Measurements from ENCODE around the gene DNTT. TPM values are rescaled to one million over a fixed set of nuclear protein-coding genes. Genes with fewer than 3 reads are reported as not detected.

DNTT gene
- total RNA-seq, 1 donor from 2014 or later: not detected

DNA sequence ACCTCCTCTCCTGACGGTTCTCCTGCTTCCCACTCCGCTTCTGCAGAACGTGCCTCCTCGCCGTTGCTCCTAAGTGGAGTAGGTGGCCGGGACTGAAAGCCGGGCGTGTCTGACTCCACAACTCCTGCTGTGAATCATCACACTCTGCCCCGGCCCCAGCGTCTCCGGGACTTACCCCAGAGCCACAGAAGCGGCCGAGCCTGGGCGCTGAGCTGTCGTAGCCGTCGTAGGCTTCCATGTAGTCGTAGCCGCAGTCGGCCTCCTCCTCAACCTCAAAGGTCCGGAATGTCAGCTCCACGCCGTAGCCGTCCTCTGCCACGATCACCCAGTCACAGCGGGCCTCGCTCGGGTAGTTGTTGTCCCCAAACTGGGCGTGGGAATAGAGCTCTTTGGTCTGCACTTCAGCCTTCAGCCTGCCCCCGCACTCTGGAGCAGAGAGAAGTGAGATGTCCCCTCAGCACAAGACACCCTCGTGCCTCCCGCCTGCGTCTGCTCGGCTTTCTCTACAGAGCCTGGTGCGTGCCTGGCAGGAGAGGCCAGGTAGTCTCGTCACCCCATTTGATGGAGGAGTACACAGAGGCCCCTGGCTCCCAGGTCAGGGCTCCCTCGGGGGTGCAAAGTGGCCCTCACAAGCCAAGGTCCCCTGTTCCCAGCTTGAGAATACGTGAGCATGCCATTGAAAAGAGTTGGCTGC is 65.8 kb downstream of the DNTT start:
- TF ChIP-seq, protein P1, sequence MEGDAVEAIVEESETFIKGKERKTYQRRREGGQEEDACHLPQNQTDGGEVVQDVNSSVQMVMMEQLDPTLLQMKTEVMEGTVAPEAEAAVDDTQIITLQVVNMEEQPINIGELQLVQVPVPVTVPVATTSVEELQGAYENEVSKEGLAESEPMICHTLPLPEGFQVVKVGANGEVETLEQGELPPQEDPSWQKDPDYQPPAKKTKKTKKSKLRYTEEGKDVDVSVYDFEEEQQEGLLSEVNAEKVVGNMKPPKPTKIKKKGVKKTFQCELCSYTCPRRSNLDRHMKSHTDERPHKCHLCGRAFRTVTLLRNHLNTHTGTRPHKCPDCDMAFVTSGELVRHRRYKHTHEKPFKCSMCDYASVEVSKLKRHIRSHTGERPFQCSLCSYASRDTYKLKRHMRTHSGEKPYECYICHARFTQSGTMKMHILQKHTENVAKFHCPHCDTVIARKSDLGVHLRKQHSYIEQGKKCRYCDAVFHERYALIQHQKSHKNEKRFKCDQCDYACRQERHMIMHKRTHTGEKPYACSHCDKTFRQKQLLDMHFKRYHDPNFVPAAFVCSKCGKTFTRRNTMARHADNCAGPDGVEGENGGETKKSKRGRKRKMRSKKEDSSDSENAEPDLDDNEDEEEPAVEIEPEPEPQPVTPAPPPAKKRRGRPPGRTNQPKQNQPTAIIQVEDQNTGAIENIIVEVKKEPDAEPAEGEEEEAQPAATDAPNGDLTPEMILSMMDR (IDR thresholded peaks at IDR 0.05; ENCODE audit: borderline replicate concordance): no peak
- DNase-seq: no peak
- no peaks in the 10 kb centered on the region for H3K9me3 ChIP-seq (replicated peaks)
- no peaks in the 10 kb centered on the region for H3K36me3 ChIP-seq
- no peaks in the 10 kb centered on the region for H3K27me3 ChIP-seq (ENCODE audit: low read depth)
- H3K27ac ChIP-seq (replicated peaks): no peak overlapping the region
- peaks cover 27% of the 10 kb centered on the region for H3K4me1 ChIP-seq
- intact Hi-C loops (cut with micrococcal nuclease): no loop called here
- no peak overlapping the region for H3K4me3 ChIP-seq

DNA sequence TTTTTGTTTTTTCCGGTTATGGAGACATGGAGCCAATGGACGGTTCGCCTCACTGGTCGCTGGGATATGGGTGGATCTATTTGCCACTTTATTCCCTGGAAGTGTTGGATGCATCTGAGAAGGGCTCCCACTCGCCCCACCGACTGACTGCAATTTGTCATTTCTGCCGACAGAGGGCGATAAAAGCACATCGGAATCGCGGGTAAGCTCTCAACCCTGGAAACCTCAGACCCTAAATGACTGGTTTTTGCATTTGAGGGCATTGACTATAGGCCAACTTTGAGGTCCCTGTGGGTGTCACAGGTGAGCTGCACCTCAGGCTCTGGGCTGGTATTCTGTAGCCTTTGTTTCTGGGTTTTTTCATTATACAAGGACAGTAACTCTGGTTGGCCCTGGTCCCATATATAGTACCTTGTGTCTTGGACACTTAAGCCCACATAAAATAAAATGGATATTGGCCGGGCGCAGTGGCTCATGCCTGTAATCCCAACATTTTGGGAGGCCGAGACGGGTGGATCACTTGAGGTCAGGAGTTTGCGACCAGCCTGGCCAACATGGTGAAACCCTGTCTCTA is 66.4 kb downstream of the DNTT start:
- no peaks in the 10 kb centered on the region for H3K36me3 ChIP-seq
- TF ChIP-seq, protein P1 (IDR thresholded peaks at IDR 0.05; ENCODE audit: borderline replicate concordance): peak; percentile 88
- H3K4me1 ChIP-seq: peaks cover 34% of the 10 kb centered on the region
- H3K4me3 ChIP-seq: no peak overlapping the region
- H3K27ac ChIP-seq (replicated peaks): no peak overlapping the region
- no peaks in the 10 kb centered on the region for H3K9me3 ChIP-seq (replicated peaks)
- intact Hi-C loops (cut with micrococcal nuclease): no loop called here
- no peaks in the 10 kb centered on the region for H3K27me3 ChIP-seq (ENCODE audit: low read depth)
- peak; percentile 25 for DNase-seq

DNA sequence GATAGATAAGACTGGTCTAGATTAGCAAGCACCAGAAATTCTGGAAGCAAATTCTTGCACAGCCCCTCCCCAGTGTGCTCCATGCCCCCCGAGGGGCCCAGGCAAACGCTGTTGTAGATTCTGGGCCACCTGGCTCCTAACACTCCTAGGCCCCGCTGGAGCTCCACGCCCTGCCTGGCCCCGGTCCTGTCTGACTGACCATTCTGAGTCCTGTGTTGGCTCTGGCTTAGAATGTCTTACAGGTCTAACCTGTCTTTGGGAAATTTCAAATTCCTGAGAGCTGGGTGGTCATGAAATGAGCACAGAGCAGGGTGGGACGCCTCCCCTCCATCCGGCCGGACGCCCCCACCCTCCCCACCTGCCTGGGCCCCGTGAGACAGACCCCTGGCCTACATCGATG is 67.1 kb downstream of the DNTT start:
- Histone ChIP-seq H3K4me3 (no peak overlapping the region), H3K9me3 (replicated peaks) (no peaks in the 10 kb centered on the region), H3K27me3 (ENCODE audit: low read depth) (no peaks in the 10 kb centered on the region), H3K27ac (replicated peaks) (no peak overlapping the region), H3K4me1 (peaks cover 34% of the 10 kb centered on the region), H3K36me3 (no peaks in the 10 kb centered on the region)
- TF ChIP-seq, protein P1 (IDR thresholded peaks at IDR 0.05; ENCODE audit: borderline replicate concordance): no peak
- intact Hi-C loops (cut with micrococcal nuclease): no loop called here
- no peak for DNase-seq

DNA sequence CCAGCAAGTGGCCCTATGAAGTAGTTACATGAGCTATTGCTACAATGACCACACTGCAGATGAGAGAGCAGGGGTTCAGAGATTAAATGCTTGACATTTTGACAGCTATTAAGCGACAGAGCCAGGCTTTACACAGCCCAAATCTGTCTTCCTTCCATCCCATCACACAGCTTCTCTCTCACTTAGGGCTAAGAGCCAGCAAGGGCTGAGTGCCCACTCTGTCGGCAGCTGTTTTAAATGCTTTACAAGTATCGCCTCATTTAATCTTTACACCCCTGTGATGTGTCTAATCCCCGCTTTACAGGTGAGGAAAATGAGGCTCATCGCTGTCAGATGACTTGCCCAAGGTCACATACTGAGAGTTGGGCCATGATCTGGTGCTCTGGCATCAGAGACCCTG is 69.8 kb downstream of the DNTT start:
- intact Hi-C loops (cut with micrococcal nuclease): no loop called here
- Histone ChIP-seq H3K36me3 (no peaks in the 10 kb centered on the region), H3K4me3 (no peak overlapping the region), H3K4me1 (peaks cover 36% of the 10 kb centered on the region), H3K27ac (replicated peaks) (no peak overlapping the region), H3K9me3 (replicated peaks) (no peaks in the 10 kb centered on the region), H3K27me3 (ENCODE audit: low read depth) (no peaks in the 10 kb centered on the region)
- TF ChIP-seq, protein P1 (IDR thresholded peaks at IDR 0.05; ENCODE audit: borderline replicate concordance): no peak
- no peak for DNase-seq

DNA sequence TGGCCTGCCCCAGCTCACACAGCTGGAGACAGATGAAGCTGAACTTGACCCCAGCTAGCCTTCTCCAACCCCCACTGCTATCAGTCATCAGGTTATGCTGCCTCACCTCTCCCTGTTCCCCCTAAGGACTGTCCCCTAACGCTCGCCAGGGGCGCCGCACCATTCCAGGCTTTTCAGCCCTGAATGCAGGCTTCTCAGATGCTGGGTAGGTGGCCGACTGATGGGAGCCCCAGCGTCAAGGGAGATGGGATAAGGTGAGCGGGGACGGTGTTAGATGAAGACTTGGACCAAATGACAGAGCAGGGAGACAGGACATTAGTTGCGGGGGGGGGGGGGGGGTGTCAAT is 70.4 kb downstream of the DNTT start:
- TF ChIP-seq, protein P1 (IDR thresholded peaks at IDR 0.05; ENCODE audit: borderline replicate concordance): no peak
- DNase-seq: no peak
- Histone ChIP-seq H3K27me3 (ENCODE audit: low read depth) (no peaks in the 10 kb centered on the region), H3K4me3 (peak overlapping the region; percentile 65), H3K36me3 (no peaks in the 10 kb centered on the region), H3K27ac (replicated peaks) (no peak overlapping the region), H3K9me3 (replicated peaks) (no peaks in the 10 kb centered on the region), H3K4me1 (peaks cover 40% of the 10 kb centered on the region)
- intact Hi-C loops (cut with micrococcal nuclease): no loop called here

All from left ventricle myocardium inferior (tissue), 1 donor.